HepG2 (cell line): ENCODE results near the gene ZNF764. TPM values are rescaled to one million over a fixed set of nuclear protein-coding genes. Genes with fewer than 3 reads are reported as not detected.

Experiments used
- CSRNP1 ChIP-seq: sonication (generic); formaldehyde crosslinking; IDR thresholded peaks from 2 replicates; pipeline ENCODE4 v1.8.1; 2023; ENCODE audit warnings: mild to moderate bottlenecking, missing genetic modification reagents
- FIP1L1 ChIP-seq: fragments of 200-400 bp; formaldehyde crosslinking; IDR thresholded peaks from 2 replicates; pipeline ENCODE4 v1.6.1; 2018; ENCODE audit warnings: low read depth, mild to moderate bottlenecking, low read length, moderate library complexity, borderline replicate concordance; ENCODE audit not compliant: insufficient read depth
- GATAD2A ChIP-seq: IDR thresholded peaks from 2 replicates; pipeline ENCODE4 v1.6.1; 2016
- HNRNPLL ChIP-seq: fragments of 200-400 bp; formaldehyde crosslinking; IDR thresholded peaks from 2 replicates; pipeline ENCODE4 v1.6.1; 2017; ENCODE audit warnings: mild to moderate bottlenecking, low read depth, low read length; ENCODE audit not compliant: poor library complexity, severe bottlenecking
- HOXA9 ChIP-seq: sonication (generic); formaldehyde crosslinking; IDR thresholded peaks from 2 replicates; pipeline ENCODE4 v1.8.1; 2022; ENCODE audit warnings: missing genetic modification reagents, mild to moderate bottlenecking, moderate library complexity, borderline replicate concordance
- KDM5B ChIP-seq: sonication (generic); formaldehyde crosslinking; IDR thresholded peaks from 2 replicates; pipeline ENCODE4 v1.4.0; 2020; ENCODE audit warnings: missing genetic modification reagents, mild to moderate bottlenecking, borderline replicate concordance
- KLF12 ChIP-seq: sonication (generic); formaldehyde crosslinking; IDR thresholded peaks from 2 replicates; pipeline ENCODE4 v1.4.0; 2020; ENCODE audit warnings: missing genetic modification reagents, borderline replicate concordance
- MIER3 ChIP-seq: IDR thresholded peaks from 2 replicates; pipeline ENCODE4 v1.6.1; 2016; ENCODE audit warnings: missing compliant biosample characterization, borderline replicate concordance
- NFE2L1 ChIP-seq: sonication (generic); formaldehyde crosslinking; IDR thresholded peaks from 2 replicates; pipeline ENCODE4 v1.4.0; 2020; ENCODE audit warnings: missing genetic modification reagents, mild to moderate bottlenecking, borderline replicate concordance
- PHF5A ChIP-seq: IDR thresholded peaks from one replicate; pipeline ENCODE4 v1.6.1; 2018; ENCODE audit warnings: low read depth, missing genetic modification reagents; ENCODE audit not compliant: unreplicated experiment
- SALL2 ChIP-seq: sonication (generic); formaldehyde crosslinking; IDR thresholded peaks from 2 replicates; pipeline ENCODE4 v1.8.1; 2023; ENCODE audit warnings: mild to moderate bottlenecking, missing genetic modification reagents, inconsistent platforms
- TRAFD1 ChIP-seq: sonication (generic); formaldehyde crosslinking; IDR thresholded peaks from 2 replicates; pipeline ENCODE4 v1.5.1; 2020; ENCODE audit warnings: missing genetic modification reagents, mild to moderate bottlenecking, borderline replicate concordance
- XBP1 ChIP-seq: sonication (generic); formaldehyde crosslinking; IDR thresholded peaks from 2 replicates; pipeline ENCODE4 v1.5.0; 2020; ENCODE audit warnings: missing genetic modification reagents
- ZFP37 ChIP-seq: sonication (generic); formaldehyde crosslinking; IDR thresholded peaks from 2 replicates; pipeline ENCODE4 v1.4.0; 2020; ENCODE audit warnings: missing genetic modification reagents, borderline replicate concordance
- ZFP91 ChIP-seq: sonication (generic); formaldehyde crosslinking; IDR thresholded peaks from 2 replicates; pipeline ENCODE4 v1.9.0; 2022; ENCODE audit warnings: missing genetic modification reagents, mild to moderate bottlenecking, borderline replicate concordance
- ZNF263 ChIP-seq: sonication (generic); formaldehyde crosslinking; IDR thresholded peaks from 2 replicates; pipeline ENCODE4 v1.4.0; 2020; ENCODE audit warnings: missing genetic modification reagents
- ZNF510 ChIP-seq: sonication (generic); formaldehyde crosslinking; IDR thresholded peaks from 2 replicates; pipeline ENCODE4 v1.4.0; 2020; ENCODE audit warnings: low read depth, mild to moderate bottlenecking, missing genetic modification reagents
- ZNF777 ChIP-seq: sonication (generic); formaldehyde crosslinking; IDR thresholded peaks from 2 replicates; pipeline ENCODE4 v1.4.0; 2020; ENCODE audit warnings: missing genetic modification reagents
- polyA plus RNA-seq, 8 experiments: library from polyadenylated mRNA; depleted of rRNA in 3 of 8; stranded (reverse) in 7 of 8; unstranded in 1 of 8; fragments of >200 nt; fragmentation: Illumina TruSeq in 4 of 8; extraction: Trizol in 4 of 8; gene quantifications; 2 replicates each; pipeline versions ENCODE4 v1.2.1 to v1.2.3, GENCODE V29; 2011 to 2016; ENCODE audit warnings: low read depth in 4 of 8, missing spikeins in 1 of 8, mixed read lengths in 1 of 8; ENCODE audit not compliant: insufficient read depth in 1 of 8
- total RNA-seq, 5 experiments: library from RNA; depleted of rRNA; stranded (reverse); fragments of >200 nt; fragmentation: Illumina TruSeq; extraction: Trizol; gene quantifications; 2 replicates each; pipeline ENCODE4 v1.2.3, GENCODE V29; 2016; ENCODE audit warnings: low read depth in 1 of 5
- TF ChIP-seq, protein P1 (sequence below): sonication (generic); formaldehyde crosslinking; IDR thresholded peaks from 2 replicates; pipeline ENCODE4 v1.5.0; 2020; ENCODE audit warnings: missing genetic modification reagents
- TF ChIP-seq, protein P2 (sequence below): IDR thresholded peaks from 2 replicates; pipeline ENCODE4 v1.6.1; 2018; ENCODE audit warnings: missing genetic modification reagents, mild to moderate bottlenecking, missing compliant biosample characterization

The ZNF764 gene
- total and polyA plus RNA-seq, 2 of the 13 experiments (the other 11 are each of a cell fraction or from before 2014, with no cell fraction given): 4.1 to 9.1 TPM

- TF ChIP-seq ZFP91 (CRISPR knock-in tag): peak; percentile 81; the same call in 1 of the 2 replicates
- TF ChIP-seq FIP1L1: no peak
- no peak for TF ChIP-seq ZFP37
- TF ChIP-seq TRAFD1: peak; percentile 96
- TF ChIP-seq CSRNP1 (CRISPR knock-in tag): peak; percentile 78; the same call in 1 of the 2 replicates
- TF ChIP-seq MIER3: no peak; the same call in none of the 2 replicates
- peak; percentile 62; the same call in 1 of the 2 replicates for TF ChIP-seq HOXA9 (CRISPR knock-in tag)
- TF ChIP-seq PHF5A: no peak
- TF ChIP-seq SALL2 (CRISPR knock-in tag): peak; percentile 73; the same call in 1 of the 2 replicates
- TF ChIP-seq KLF12: peak; percentile 93; the same call in 1 of the 2 replicates
- TF ChIP-seq, protein P1, sequence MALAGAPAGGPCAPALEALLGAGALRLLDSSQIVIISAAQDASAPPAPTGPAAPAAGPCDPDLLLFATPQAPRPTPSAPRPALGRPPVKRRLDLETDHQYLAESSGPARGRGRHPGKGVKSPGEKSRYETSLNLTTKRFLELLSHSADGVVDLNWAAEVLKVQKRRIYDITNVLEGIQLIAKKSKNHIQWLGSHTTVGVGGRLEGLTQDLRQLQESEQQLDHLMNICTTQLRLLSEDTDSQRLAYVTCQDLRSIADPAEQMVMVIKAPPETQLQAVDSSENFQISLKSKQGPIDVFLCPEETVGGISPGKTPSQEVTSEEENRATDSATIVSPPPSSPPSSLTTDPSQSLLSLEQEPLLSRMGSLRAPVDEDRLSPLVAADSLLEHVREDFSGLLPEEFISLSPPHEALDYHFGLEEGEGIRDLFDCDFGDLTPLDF (CRISPR knock-in tag): peak; percentile 68; the same call in 1 of the 2 replicates
- TF ChIP-seq KDM5B: peak; percentile 93
- TF ChIP-seq, protein P2, sequence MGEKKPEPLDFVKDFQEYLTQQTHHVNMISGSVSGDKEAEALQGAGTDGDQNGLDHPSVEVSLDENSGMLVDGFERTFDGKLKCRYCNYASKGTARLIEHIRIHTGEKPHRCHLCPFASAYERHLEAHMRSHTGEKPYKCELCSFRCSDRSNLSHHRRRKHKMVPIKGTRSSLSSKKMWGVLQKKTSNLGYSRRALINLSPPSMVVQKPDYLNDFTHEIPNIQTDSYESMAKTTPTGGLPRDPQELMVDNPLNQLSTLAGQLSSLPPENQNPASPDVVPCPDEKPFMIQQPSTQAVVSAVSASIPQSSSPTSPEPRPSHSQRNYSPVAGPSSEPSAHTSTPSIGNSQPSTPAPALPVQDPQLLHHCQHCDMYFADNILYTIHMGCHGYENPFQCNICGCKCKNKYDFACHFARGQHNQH (CRISPR knock-in tag): peak; percentile 89
- TF ChIP-seq XBP1: no peak
- peak; percentile 80 for TF ChIP-seq GATAD2A (CRISPR knock-in tag)
- peak; percentile 67; the same call in 1 of the 2 replicates for TF ChIP-seq ZNF510 (CRISPR knock-in tag)
- 0 out of 2 replicates have a peak, but pooled peaks have one; percentile 19 for TF ChIP-seq ZNF263 (CRISPR knock-in tag)
- no peak for TF ChIP-seq NFE2L1 (CRISPR knock-in tag)
- TF ChIP-seq HNRNPLL: peak; percentile 94
- TF ChIP-seq ZNF777: peak; percentile 99
These were observed at the start of gene ZNF764 (continued) for GRCh38 chr16:30557957-30558788.
